ENCODE data around the gene ICAM3.

ICAM3 gene

DNA sequence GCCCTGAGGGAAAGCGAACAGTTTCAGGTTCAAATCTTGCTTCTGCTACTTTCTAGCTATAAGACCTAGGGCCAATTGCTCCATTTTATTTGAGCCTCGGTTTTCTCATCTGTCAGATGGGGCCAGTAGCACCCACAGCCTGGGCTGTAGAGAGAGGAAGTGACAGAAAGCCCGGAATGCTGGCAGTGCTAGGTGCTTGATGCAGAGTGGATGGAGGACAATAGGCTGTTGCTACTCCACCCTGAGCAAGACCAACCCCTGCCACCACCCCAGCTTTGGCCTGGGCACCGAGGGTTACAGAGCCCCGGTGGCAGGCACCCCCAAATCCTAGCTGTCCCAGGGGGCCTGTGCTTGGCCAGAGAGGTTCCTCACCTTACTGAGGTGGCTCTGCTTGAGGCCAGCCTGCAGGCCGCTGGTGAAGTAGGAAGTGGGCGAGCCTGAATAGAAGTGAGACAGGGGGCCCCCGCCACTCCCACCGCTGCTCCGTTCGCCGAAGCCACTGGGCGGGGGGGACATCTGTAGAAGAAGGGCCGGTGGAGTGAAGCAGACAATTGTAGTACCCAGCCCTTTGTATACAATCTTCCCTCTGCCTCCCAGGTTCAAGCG, 21.5 kb downstream of the ICAM3 start:
- TF ChIP-seq, protein P1, sequence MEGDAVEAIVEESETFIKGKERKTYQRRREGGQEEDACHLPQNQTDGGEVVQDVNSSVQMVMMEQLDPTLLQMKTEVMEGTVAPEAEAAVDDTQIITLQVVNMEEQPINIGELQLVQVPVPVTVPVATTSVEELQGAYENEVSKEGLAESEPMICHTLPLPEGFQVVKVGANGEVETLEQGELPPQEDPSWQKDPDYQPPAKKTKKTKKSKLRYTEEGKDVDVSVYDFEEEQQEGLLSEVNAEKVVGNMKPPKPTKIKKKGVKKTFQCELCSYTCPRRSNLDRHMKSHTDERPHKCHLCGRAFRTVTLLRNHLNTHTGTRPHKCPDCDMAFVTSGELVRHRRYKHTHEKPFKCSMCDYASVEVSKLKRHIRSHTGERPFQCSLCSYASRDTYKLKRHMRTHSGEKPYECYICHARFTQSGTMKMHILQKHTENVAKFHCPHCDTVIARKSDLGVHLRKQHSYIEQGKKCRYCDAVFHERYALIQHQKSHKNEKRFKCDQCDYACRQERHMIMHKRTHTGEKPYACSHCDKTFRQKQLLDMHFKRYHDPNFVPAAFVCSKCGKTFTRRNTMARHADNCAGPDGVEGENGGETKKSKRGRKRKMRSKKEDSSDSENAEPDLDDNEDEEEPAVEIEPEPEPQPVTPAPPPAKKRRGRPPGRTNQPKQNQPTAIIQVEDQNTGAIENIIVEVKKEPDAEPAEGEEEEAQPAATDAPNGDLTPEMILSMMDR (IDR thresholded peaks at IDR 0.05; ENCODE audit: low read depth, low read length, missing control alignments): no peak
- DNase-seq: no peak
- H3K36me3 ChIP-seq (replicated peaks): peaks cover 49% of the 10 kb centered on the region
- in situ Hi-C loops (cut with HindIII; ENCODE audit: low pct_ligation_motif_present, low sequenced_read_pairs): no loop called here
- H3K27ac ChIP-seq: no peak overlapping the region
- H3K27me3 ChIP-seq (replicated peaks): no peaks in the 10 kb centered on the region
- no peak overlapping the region for H3K4me3 ChIP-seq (ENCODE audit: low read depth, low read length)

DNA sequence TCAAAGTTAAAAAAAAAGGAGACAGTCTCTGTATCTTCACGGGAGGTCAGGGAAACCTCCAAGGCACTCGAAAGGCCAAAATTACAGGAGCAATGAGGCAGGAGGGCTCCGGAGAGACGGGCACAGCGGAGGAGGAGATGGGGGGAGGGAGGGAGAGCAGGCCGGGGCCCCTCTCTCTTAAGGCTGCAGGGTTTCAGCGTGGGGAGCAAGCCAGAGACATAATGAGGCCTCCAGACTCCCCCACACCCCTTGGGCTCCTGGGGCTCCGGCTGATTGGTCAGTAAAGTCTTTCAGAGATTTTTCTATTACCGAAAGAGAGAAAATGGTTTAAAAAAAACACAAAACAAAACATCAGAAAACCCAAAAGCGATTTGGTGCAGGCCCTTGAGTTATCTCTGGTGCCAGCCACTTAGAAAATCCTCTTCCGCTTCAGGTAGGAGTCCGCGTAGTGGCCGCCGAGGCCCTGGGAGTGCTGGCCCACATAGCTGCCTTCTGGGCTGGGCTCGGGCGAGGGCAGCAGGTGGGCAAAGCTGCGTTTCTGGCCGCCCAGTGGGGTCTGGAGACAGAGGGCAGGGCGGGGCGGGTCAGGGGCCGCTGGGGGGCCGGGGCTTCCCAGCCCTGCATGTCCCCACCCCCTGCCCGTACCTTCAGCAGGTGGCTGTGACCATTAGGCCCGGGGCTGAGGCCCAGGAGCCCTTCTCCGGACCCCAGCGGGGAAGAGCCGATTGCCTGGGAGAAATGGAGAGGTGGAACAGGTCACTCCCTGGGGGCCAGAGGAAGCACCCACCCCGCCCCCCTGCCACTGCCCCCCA, 22.2 kb downstream of the ICAM3 start:
- Histone ChIP-seq H3K27me3 (replicated peaks) (no peaks in the 10 kb centered on the region), H3K4me3 (ENCODE audit: low read depth, low read length) (no peak overlapping the region), H3K27ac (no peak overlapping the region), H3K36me3 (replicated peaks) (peaks cover 42% of the 10 kb centered on the region)
- TF ChIP-seq, protein P1 (IDR thresholded peaks at IDR 0.05; ENCODE audit: low read depth, low read length, missing control alignments): no peak
- in situ Hi-C loops (cut with HindIII; ENCODE audit: low pct_ligation_motif_present, low sequenced_read_pairs): no loop called here
- DNase-seq: no peak

DNA sequence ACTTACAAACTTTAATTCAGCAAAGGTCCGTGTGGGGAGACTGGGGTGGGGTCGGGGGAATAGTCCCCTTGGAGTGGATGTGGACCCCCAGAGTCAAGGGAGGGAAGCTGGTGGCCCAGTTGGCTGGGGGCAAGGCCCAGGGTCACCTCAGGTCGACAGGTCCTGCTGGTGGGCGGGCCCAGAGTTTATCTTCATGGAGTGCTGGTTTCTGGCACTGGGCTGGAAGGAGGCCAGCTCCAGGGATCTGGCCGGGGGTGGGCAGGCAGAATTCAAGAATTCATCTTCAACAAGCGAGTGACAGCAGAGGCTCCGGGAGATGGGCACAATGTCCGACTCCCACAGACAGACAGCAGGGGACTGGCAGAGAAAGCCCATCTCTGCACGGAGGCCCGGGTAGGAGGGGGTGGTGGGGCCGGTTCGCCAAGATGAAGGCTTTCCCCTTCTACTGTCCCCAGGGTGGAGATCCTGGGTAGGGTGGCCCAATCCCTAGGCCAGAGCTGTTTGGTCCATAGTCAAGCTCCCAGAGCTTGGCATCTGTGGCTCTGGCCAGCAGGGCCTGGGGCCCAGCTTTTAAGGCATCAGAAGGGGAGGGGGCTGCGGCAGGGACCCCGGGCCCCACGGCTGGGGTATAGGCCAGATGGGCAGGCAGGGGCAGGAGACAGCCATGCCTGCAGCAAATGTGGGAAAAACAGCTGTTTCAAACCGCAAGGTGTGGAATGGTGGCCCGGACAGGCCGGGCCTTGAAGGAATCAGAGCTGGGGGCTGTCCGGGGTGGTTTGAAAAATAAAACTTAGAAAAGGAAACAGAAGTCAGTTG, 23.0 kb downstream of the ICAM3 start:
- DNase-seq: no peak
- Histone ChIP-seq H3K36me3 (replicated peaks) (peaks cover 35% of the 10 kb centered on the region), H3K4me3 (ENCODE audit: low read depth, low read length) (peak overlapping the region; percentile 83), H3K27ac (no peak overlapping the region), H3K27me3 (replicated peaks) (no peaks in the 10 kb centered on the region)
- in situ Hi-C loops (cut with HindIII; ENCODE audit: low pct_ligation_motif_present, low sequenced_read_pairs): no loop called here
- TF ChIP-seq, protein P1 (IDR thresholded peaks at IDR 0.05; ENCODE audit: low read depth, low read length, missing control alignments): no peak

DNA sequence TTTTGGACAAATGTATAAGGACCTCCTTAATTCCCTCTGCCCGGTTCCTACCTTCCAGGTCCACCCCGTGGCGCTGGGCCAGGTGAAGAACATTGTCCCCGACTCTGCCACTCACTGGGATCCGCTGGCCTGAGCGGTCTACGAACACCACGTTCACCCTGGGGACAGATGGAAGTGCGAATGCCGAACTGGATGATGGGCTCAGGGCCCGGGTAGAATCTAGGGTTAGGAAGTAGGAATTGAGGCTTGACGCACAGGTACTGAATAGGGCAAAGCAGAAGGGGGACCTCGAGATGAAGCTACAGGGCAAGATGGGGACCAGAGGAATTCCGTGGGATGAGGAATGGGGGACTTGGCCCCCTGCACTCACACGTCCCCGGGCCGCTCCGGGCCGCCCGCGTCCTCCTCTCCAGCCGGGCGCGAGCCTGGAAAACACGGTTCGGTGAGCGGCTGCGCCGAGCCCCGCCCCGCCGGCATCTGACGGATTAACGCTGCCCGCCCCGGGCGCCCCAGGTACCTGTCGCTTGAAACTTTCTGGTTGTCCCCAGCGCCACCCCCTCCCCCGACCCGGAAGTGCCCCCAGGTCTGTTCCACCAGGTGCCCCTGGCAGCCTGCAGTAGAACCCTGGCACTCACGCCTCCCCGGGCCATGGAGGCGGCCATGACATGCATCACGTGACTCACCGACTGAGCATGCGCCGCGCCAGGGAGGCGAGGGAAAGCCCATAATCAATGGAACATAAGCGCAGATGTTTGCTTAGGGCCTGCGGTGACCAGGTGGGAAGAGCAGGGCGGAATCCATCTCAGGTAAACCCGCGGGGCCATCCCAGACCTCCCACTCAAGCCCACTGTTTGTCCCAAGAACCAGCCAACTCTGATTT, 23.8 kb downstream of the ICAM3 start, which contains the start of gene FDX2:
Gene FDX2, minus strand, starts transcription at position 681 of the 880 bp plus-strand sequence. Its CDS starts 19 bp downstream, at position 662.
- in situ Hi-C loops (cut with HindIII; ENCODE audit: low pct_ligation_motif_present, low sequenced_read_pairs): no loop called here
- H3K27ac ChIP-seq: no peak within 1 kb of the TSS

More for the DNA sequence above, 23.8 kb downstream of the ICAM3 start, which contains the start of gene FDX2:
- peak within 1 kb of the TSS; percentile 83 for H3K4me3 ChIP-seq (ENCODE audit: low read depth, low read length)
- TF ChIP-seq, protein P1 (IDR thresholded peaks at IDR 0.05; ENCODE audit: low read depth, low read length, missing control alignments): no peak
- peaks cover 27% of the 10 kb centered on the region for H3K36me3 ChIP-seq (replicated peaks)
- DNase-seq: peak; percentile 68
- no peaks in the 10 kb centered on the region for H3K27me3 ChIP-seq (replicated peaks)

Data from brain microvascular endothelial cell (primary cell).